ENCODE measurements around the gene NINJ2. TPM values are rescaled to one million over a fixed set of nuclear protein-coding genes. Genes with fewer than 3 reads are reported as not detected.
"Not testable (repeated sequence)": the region's sequence is repeated elsewhere in the genome, so short reads cannot be mapped to it uniquely, and the experiment has no call there.

Gene NINJ2
- total and polyA plus RNA-seq, 7 donors = 11.8 to 66.6 (median 33.1) TPM

DNA sequence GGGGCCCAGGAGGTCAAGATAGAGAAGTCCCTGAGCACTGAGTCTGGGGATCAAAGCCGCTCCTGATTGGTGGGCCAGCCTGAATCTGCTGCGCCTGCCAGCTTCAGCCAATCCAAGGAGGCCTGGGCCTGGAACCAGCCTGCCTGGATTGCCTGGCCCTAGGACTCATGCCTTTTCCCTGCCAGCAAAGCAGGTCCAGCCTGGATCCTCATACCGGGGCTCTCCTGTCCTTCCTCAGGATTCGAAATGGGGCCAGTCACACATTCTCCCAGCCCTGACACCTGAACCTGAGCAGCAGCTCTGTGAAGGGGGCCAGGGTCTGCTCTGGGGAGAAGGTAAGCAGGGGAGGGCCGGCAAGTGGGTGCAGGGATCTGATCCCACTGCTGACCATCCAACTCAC, 81.9 kb downstream of the NINJ2 start:
- WGBS, 3 donors = 70 to 85% (median 72%) methylated on average over 5 of the region's 5 CpGs
- Histone ChIP-seq H3K36me3 (ENCODE audit: insufficient read depth in 1 of 2, low read depth in 1 of 2) (no peaks in the 10 kb centered on the region), H3K27ac (peak overlapping the region; percentile 72), H3K4me1 (peaks cover 34% of the 10 kb centered on the region), H3K9me3 (no peaks in the 10 kb centered on the region), H3K4me3 (no peak overlapping the region), H3K27me3 (ENCODE audit: insufficient read depth in 3 of 3, low read length in 2 of 3) (no peaks in the 10 kb centered on the region)
- DNase-seq (no peak), ATAC-seq (no peak)
- TF ChIP-seq, protein P1, sequence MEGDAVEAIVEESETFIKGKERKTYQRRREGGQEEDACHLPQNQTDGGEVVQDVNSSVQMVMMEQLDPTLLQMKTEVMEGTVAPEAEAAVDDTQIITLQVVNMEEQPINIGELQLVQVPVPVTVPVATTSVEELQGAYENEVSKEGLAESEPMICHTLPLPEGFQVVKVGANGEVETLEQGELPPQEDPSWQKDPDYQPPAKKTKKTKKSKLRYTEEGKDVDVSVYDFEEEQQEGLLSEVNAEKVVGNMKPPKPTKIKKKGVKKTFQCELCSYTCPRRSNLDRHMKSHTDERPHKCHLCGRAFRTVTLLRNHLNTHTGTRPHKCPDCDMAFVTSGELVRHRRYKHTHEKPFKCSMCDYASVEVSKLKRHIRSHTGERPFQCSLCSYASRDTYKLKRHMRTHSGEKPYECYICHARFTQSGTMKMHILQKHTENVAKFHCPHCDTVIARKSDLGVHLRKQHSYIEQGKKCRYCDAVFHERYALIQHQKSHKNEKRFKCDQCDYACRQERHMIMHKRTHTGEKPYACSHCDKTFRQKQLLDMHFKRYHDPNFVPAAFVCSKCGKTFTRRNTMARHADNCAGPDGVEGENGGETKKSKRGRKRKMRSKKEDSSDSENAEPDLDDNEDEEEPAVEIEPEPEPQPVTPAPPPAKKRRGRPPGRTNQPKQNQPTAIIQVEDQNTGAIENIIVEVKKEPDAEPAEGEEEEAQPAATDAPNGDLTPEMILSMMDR (IDR thresholded peaks at IDR 0.05) = no peak
- intact Hi-C loops (cut with DNase I) = loop anchor here in 1 of 2 donors (5.0 kb wide), 1 partner anchor 36 kb away; no protein-coding TSS in a partner anchor

DNA sequence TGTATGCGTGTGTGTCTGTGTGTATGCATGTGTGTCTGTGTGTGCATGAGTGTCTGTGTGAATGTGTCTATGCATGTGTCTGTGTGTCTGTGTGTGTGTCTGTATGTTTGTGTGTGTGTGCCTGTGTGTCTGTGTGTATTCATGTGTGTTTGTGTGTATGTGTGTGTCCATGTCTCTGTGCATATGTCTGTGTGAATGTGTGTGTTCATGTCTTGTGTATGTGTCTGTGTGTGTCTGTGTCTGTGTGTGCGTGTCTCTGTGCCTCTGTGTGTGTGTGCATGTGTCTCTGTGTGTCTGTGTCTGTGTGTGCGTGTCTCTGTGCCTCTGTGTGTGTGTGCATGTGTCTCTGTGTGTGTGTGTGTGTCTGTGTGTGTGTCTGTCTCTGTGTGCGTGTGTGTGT, 82.4 kb downstream of the NINJ2 start:
- intact Hi-C loops (cut with DNase I) = loop anchor here in 1 of 2 donors (5.0 kb wide), 1 partner anchor 36 kb away; no protein-coding TSS in a partner anchor
- Histone ChIP-seq H3K27ac (peak overlapping the region; percentile 72), H3K27me3 (ENCODE audit: insufficient read depth in 3 of 3, low read length in 2 of 3) (no peaks in the 10 kb centered on the region), H3K36me3 (ENCODE audit: insufficient read depth in 1 of 2, low read depth in 1 of 2) (no peaks in the 10 kb centered on the region), H3K4me1 (peaks cover 39% of the 10 kb centered on the region), H3K9me3 (no peaks in the 10 kb centered on the region), H3K4me3 (no peak overlapping the region)
- TF ChIP-seq, protein P1 (IDR thresholded peaks at IDR 0.05) = no peak
- ATAC-seq (no peak), DNase-seq (no peak)
- WGBS, 3 donors = 93 to 99% (median 95%) methylated on average over 4 of the region's 4 CpGs

DNA sequence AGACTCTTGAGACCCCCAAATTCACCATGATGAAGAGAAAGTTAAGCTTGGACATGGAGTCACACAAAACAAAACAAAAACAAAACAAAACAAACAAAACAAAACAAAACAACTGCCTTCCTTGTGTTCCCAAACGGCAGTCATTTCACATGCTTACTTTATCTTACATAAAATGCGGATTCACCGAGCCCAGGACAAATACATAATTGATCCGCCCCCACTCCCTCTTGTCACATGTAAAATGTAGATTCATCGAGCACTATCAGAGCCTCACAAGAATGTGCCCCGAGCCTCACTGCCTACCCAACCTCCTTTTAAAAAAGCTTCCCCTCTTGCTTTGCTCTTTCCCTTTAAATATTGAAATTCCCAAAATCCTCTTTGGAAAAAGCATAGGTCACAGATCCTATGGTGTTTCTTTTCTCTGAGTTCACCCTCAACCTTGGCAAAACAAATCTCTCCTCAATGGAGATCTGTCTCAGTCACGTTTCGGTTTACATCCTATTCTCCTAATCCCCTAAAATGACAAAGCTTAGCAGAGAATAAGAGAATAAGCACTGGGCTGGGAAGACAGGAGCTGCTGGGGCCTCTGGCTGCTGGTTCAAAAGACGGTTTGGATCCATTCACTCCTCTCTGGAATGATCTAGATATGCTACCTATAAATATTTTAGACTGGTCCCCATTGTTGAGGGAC, 83.7 kb downstream of the NINJ2 start:
- 75 to 82% (median 76%) methylated on average over 9 of the region's 9 CpGs for WGBS, 3 donors
- H3K9me3 ChIP-seq = no peaks in the 10 kb centered on the region
- peak overlapping the region; percentile 41 for H3K27ac ChIP-seq
- H3K27me3 ChIP-seq (ENCODE audit: insufficient read depth in 3 of 3, low read length in 2 of 3) = no peaks in the 10 kb centered on the region
- TF ChIP-seq, protein P1 (IDR thresholded peaks at IDR 0.05) = no peak
- peaks cover 42% of the 10 kb centered on the region for H3K4me1 ChIP-seq
- intact Hi-C loops (cut with DNase I) = loop anchor here (5.0 kb wide), 3 partner anchors 38 to 68 kb away; no protein-coding TSS in a partner anchor
- H3K36me3 ChIP-seq (ENCODE audit: insufficient read depth in 1 of 2, low read depth in 1 of 2) = no peaks in the 10 kb centered on the region
- DNase-seq = no peak
- H3K4me3 ChIP-seq = no peak overlapping the region
- ATAC-seq = no peak

DNA sequence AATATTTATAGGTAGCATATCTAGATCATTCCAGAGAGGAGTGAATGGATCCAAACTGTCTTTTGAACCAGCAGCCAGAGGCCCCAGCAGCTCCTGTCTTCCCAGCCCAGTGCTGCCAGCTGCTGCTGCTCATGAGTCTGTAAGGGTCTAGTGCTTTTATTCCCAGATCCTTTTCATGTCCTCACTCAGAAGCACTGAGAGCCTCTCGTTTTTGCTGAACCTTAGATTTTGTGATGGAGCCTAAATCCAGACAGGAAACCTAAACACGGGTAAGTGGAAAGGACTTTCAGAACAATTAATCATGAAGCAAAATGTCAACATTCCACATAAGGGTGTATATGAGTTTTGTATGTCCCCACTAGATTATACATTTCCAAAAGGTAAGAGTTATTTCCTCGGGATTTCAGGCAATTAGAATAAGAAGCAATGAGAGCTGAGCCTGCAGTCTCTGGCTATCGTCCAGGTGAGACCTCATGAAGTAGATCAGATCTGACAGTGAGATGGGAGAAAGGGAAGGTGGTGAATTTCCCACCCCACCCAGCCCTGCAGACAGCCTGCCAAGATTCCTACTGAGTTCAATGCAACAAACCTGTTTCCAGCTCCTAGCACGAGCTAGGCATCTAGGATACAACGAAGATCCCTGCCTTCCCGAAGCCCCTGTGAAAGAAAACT, 84.4 kb downstream of the NINJ2 start:
- ATAC-seq (no peak), DNase-seq (no peak)
- Histone ChIP-seq H3K4me1 (peaks cover 37% of the 10 kb centered on the region), H3K4me3 (no peak overlapping the region), H3K36me3 (ENCODE audit: insufficient read depth in 1 of 2, low read depth in 1 of 2) (no peaks in the 10 kb centered on the region), H3K27ac (peak overlapping the region; percentile 41), H3K27me3 (ENCODE audit: insufficient read depth in 3 of 3, low read length in 2 of 3) (no peaks in the 10 kb centered on the region), H3K9me3 (no peaks in the 10 kb centered on the region)
- TF ChIP-seq, protein P1 (IDR thresholded peaks at IDR 0.05) = no peak
- WGBS, 3 donors = 44 to 60% (median 45%) methylated on average over 7 of the region's 7 CpGs
- intact Hi-C loops (cut with DNase I) = loop anchor here (5.0 kb wide), 2 partner anchors 58 to 68 kb away; no protein-coding TSS in a partner anchor

DNA sequence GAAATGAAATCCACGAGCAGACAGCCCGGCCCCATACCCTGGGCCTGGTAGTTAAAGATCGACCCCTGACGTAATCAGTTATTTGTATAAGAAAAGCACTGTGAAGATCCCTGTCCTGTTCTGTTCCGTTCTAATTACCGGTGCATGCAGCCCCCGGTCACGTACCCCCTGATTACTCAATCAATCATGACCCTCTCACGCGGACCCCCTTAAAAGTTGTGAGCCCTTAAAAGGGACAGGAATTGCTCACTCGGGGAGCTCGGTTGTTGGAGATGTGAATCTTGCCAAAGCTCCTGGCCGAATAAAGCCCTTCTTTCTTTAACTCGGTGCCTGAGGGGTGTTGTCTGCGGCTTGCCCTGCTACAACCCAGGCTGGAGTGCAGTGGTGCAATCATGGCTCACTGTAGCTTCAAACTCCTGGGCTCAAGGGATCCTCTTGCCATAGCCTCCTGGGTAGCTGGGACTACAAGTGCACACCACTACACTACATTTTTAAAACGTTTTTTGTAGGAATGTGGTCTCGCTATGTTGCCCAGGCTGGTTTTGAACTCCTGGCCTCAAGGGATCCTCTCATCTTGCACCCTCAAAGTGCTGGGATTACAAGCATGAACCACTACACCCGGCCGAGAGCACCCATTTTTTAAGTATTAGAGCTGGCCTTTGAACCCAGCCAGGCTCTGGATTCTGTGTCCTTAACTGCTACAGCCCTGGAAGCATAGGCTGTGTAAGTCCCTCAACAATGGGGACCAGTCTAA, 85.1 kb downstream of the NINJ2 start:
- not testable (repeated sequence) for H3K4me3 ChIP-seq; H3K36me3 ChIP-seq (ENCODE audit: insufficient read depth in 1 of 2, low read depth in 1 of 2); DNase-seq; ATAC-seq; H3K27ac ChIP-seq; H3K27me3 ChIP-seq (ENCODE audit: insufficient read depth in 3 of 3, low read length in 2 of 3); H3K9me3 ChIP-seq
- WGBS, 3 donors = 77 to 85% (median 81%) methylated on average over 19 of the region's 19 CpGs
- H3K4me1 ChIP-seq = peaks cover 36% of the 10 kb centered on the region
- intact Hi-C loops (cut with DNase I) = loop anchor here (5.0 kb wide), 2 partner anchors 59 to 69 kb away; no protein-coding TSS in a partner anchor
